HL-60 (cell line): ENCODE data around the gene MRPS34.

ENCODE experiments used
- GABPA ChIP-seq: IDR thresholded peaks from 2 replicates; pipeline ENCODE4 v1.6.1; 2012; ENCODE audit warnings: low read depth
- POLR2AphosphoS5 ChIP-seq: IDR thresholded peaks from 2 replicates; pipeline ENCODE4 v1.6.1; 2012; ENCODE audit warnings: low read depth
- TF ChIP-seq, protein P1 (sequence below): IDR thresholded peaks from one replicate; pipeline ENCODE4 v1.5.1; 2011; ENCODE audit warnings: low read length, control low read depth, inconsistent platforms; ENCODE audit not compliant: insufficient read depth
- TF ChIP-seq, protein P2 (sequence below): IDR thresholded peaks from 2 replicates; pipeline ENCODE4 v1.6.1; 2012; ENCODE audit warnings: low read depth; ENCODE audit not compliant: insufficient replicate concordance

DNA sequence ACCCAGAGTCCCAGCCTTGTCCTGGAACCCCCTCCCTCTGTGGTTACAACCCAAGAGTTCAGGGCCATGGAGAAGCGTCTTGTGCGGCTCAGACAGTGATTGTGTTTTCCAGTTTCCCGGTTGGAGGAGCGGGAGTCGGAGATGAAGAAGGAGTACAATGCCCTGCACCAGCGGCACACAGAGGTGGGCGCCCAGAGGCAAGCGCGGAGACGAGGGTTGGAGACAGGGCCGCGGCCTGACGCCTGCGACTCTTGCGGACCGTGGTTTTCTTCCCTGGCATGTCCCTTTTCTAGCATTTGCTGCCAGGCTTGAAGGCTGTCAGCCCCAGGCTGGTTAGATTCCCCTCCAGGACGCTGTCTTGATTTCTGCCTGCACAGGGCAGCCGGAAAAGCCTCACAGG is 43.9 kb downstream of the MRPS34 start:
- TF ChIP-seq, protein P1, sequence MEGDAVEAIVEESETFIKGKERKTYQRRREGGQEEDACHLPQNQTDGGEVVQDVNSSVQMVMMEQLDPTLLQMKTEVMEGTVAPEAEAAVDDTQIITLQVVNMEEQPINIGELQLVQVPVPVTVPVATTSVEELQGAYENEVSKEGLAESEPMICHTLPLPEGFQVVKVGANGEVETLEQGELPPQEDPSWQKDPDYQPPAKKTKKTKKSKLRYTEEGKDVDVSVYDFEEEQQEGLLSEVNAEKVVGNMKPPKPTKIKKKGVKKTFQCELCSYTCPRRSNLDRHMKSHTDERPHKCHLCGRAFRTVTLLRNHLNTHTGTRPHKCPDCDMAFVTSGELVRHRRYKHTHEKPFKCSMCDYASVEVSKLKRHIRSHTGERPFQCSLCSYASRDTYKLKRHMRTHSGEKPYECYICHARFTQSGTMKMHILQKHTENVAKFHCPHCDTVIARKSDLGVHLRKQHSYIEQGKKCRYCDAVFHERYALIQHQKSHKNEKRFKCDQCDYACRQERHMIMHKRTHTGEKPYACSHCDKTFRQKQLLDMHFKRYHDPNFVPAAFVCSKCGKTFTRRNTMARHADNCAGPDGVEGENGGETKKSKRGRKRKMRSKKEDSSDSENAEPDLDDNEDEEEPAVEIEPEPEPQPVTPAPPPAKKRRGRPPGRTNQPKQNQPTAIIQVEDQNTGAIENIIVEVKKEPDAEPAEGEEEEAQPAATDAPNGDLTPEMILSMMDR, result no peak
- TF ChIP-seq GABPA (no peak), POLR2AphosphoS5 (no peak)
- TF ChIP-seq, protein P2, sequence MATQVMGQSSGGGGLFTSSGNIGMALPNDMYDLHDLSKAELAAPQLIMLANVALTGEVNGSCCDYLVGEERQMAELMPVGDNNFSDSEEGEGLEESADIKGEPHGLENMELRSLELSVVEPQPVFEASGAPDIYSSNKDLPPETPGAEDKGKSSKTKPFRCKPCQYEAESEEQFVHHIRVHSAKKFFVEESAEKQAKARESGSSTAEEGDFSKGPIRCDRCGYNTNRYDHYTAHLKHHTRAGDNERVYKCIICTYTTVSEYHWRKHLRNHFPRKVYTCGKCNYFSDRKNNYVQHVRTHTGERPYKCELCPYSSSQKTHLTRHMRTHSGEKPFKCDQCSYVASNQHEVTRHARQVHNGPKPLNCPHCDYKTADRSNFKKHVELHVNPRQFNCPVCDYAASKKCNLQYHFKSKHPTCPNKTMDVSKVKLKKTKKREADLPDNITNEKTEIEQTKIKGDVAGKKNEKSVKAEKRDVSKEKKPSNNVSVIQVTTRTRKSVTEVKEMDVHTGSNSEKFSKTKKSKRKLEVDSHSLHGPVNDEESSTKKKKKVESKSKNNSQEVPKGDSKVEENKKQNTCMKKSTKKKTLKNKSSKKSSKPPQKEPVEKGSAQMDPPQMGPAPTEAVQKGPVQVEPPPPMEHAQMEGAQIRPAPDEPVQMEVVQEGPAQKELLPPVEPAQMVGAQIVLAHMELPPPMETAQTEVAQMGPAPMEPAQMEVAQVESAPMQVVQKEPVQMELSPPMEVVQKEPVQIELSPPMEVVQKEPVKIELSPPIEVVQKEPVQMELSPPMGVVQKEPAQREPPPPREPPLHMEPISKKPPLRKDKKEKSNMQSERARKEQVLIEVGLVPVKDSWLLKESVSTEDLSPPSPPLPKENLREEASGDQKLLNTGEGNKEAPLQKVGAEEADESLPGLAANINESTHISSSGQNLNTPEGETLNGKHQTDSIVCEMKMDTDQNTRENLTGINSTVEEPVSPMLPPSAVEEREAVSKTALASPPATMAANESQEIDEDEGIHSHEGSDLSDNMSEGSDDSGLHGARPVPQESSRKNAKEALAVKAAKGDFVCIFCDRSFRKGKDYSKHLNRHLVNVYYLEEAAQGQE, result no peak
